GM21423 (cell line): Measurements from ENCODE around the gene SERPINF2.
"Not testable (repeated sequence)": the region's sequence is repeated elsewhere in the genome, so short reads cannot be mapped to it uniquely, and the experiment has no call there.

Source experiments
- ATAC-seq: cut with Tn5 transposase; IDR thresholded peaks from one replicate; pipeline ENCODE4 v1.9.1; 2021; ENCODE audit warnings: mild to moderate bottlenecking, moderate library complexity; ENCODE audit not compliant: unreplicated experiment

Gene SERPINF2

GRCh38 chr17:1733759-1734158, 8.9 kb upstream of the SERPINF2 start:
- no peak for ATAC-seq

DNA sequence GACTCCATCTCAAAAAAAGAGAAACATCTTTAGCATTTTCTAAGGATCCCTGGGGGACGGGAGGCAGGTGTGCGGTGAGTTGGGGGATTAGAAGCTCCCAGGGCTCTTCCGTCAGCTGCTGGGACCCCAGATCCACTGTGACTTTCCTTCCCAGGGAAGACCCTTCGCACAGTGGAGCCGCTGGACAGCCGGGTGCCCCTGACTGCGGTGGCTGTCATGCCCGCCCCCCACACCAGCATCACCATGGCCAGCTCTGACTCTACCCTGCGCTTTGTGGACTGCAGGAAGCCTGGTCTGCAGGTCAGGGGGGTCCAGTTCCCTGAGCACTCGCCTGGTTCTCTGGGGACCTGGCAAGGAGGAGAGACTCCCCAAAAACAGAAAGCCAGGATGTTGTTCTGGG, 7.3 kb upstream of the SERPINF2 start:
- no peak for ATAC-seq

DNA sequence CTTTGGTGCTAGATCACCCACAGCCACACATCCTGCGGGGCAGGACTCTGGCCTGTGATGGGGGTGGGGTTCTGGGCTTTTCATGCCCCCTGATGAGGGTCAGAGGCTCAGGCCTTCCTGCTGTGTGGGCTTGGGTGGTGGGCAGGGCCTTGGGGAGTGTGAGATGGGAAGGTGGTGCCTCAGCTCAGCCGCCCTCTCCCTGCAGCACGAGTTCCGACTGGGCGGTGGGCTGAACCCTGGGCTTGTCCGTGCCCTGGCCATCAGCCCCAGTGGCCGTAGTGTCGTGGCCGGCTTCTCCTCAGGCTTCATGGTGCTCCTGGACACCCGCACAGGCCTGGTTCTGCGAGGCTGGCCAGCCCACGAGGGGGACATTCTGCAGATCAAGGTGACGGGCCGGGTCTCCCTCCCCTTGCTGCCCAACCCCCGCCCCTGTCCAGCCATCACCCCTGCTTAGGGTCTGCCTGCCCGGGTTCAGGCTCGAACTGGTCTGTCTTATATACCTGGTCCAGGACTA, 6.8 kb upstream of the SERPINF2 start:
- no peak for ATAC-seq

GRCh38 chr17:1736348-1737281, 6.1 kb upstream of the SERPINF2 start:
- no peak for ATAC-seq

DNA sequence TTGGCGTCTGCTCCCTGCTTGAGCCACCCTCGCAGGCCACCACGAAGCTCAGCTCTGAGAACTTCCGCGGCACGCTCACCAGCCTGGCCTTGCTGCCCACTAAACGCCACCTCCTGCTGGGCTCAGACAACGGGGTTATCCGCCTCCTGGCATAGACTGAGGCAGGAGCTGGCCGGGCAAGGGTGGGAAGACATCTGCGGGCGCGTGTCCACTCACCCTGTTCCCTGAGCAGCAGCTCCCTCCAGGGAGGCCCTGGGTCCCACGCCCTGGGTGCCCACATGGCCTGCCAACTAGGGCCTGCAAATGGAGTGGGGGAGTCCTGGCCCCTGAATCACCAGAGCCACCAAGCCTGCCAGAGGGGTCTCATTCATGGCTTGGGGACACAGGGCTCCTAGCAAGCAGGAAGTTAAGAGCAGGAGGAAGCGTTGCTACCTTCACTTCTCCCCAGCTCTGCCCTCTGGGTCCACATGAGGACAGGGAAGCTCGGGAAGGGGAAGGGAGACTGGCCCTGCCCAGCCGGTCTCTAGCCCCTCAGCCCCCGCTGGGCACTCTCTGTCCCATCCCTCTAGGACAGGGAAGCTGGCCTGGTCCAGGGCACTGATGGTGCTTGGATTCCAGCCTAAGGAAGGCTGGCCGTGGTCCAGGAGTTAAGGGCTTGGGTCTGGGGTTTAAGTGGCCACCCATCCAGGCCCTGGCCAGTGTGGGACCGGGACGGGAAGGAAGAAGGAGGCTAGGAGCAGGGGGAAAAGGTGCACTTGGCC, 5.0 kb upstream of the SERPINF2 start:
- ATAC-seq: no peak

DNA sequence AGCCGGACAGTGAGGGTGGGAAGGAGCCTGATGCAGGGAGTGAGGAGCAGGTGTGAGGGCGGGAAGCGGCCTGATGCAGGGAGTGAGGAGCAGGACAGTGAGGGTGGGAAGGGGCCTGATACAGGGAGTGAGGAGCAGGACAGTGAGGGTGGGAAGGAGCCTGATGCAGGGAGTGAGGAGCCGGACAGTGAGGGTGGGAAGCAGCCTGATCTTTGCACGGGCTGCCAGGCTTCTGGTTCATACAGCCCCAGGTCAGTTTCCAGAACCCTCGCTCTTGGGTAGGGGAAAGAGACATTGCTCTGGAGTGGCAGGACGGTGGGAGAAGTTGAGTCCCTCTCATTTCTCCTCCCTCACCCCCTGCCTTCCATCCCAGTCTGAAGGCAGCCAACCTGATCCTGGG, 772 bp upstream of the SERPINF2 start:
- ATAC-seq: not testable (repeated sequence)

DNA sequence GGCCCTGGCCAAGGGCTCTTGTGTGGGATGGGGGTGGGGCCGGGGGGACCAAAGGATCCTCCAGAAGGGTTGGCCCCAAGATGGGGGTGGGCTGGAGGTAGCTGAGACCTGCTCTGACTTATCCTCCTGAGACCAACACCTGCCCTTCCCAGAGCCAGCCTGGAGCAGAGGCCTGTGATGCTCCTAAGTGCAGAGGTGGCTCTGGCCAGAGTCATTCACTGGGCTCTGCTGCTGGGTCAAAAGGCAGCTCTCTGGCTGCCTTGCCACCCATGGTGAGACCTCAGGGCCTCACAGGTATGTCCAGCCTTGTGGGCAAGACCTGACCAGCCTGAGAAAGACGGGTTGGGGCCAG, 393 bp downstream of the SERPINF2 start:
- no peak for ATAC-seq

DNA sequence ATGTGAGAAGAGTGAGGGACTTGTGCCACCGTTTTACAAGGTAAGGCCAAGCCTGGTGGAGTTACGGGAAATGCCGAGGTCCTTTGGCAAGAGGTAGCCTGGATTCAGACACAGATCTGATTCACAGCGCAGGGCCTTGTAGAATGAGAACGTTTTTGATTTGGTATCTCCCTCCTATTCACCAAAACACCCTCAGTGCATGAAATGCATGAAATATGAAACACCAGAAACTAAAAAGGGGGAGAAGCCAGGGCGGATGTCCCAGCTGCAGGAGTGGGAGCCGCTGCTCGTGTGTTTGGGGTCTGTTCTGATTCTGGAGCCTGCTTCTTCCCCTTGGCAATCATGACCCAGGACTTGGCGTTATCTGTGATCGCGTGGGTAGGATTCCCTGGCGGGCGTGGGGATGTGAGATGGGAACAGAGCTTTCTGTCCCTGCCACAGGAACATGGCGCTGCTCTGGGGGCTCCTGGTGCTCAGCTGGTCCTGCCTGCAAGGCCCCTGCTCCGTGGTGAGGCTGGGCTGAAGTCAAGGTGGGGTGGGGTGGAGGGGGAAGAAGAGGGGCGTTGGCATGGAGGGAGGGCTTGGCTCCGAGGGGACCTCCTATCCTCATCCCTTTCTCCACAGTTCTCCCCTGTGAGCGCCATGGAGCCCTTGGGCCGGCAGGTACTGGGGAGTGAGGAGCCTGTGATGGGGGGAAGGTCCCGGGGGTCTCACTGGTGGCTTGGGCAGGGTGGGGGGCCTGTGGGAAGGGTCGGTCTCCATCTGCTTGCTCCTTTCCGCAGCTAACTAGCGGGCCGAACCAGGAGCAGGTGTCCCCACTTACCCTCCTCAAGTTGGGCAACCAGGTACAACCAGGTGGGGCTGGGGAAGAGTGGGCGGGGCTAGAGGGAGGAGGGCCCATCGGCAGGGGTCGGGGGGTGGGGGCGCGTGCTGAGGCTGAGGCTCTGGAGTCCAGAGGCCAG, 2.2 kb downstream of the SERPINF2 start:
- no peak for ATAC-seq

GRCh38 chr17:1745513-1746020, 2.9 kb downstream of the SERPINF2 start:
- no peak for ATAC-seq

DNA sequence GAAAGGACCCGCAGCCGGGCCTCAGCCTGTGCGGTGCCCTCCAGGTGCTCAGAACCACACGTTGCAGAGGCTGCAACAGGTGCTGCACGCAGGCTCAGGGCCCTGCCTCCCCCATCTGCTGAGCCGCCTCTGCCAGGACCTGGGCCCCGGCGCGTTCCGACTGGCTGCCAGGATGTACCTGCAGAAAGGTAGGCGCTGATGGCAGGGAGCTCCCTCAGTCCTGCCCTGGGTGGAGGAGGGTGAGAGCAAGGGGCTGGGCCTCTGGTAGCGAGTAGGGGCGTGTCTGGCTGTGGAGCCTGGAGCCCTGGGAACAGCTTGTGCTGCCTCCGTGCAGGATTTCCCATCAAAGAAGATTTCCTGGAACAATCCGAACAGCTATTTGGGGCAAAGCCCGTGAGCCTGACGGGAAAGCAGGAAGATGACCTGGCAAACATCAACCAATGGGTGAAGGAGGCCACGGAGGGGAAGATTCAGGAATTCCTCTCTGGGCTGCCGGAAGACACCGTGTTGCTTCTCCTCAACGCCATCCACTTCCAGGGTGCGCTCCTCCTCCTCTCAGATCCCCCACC, 4.4 kb downstream of the SERPINF2 start:
- ATAC-seq: no peak

- no peak for ATAC-seq
Observed at GRCh38 chr17:1750628-1751027, 8.0 kb downstream of the SERPINF2 start.

GRCh38 chr17:1752425-1753262, 10.0 kb downstream of the SERPINF2 start:
- ATAC-seq: no peak

GRCh38 chr17:1753767-1754429, 11.2 kb downstream of the SERPINF2 start:
- ATAC-seq: no peak

- no peak for ATAC-seq
Observed at GRCh38 chr17:1754430-1755112, 11.9 kb downstream of the SERPINF2 start.

- ATAC-seq: no peak
Observed at GRCh38 chr17:1755252-1755826, 12.7 kb downstream of the SERPINF2 start.

- no peak for ATAC-seq
Observed at GRCh38 chr17:1755827-1756262, 13.2 kb downstream of the SERPINF2 start.

- no peak for ATAC-seq
Observed at GRCh38 chr17:1758807-1759206, 16.1 kb downstream of the SERPINF2 start.

DNA sequence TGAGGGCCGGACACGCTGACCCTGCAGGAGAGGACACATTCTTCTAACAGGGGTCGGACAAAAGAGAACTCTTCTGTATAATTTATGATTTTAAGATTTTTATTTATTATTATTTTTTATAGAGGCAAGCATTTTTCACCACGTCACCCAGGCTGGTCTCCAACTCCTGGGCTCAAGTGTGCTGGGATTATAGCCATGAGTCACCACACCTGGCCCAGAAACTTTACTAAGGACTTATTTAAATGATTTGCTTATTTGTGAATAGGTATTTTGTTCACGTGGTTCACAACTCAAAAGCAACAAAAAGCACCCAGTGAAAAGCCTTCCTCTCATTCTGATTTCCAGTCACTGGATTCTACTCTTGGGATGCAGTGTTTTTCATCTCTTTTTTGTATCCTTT, 16.9 kb downstream of the SERPINF2 start:
- ATAC-seq: no peak
